Activated T-helper 9 cell treated with anti-CD3 and anti-CD28 coated beads, Interleukin-2, amount 50 U/mL, for 16 hours (primary cell): ENCODE results near the gene GALNT12.

ENCODE experiments used
- DNase-seq: peaks from one replicate; pipeline ENCODE4 v3.0.0-alpha.2; 2020; ENCODE audit warnings: low read depth

GALNT12 gene, protein sequence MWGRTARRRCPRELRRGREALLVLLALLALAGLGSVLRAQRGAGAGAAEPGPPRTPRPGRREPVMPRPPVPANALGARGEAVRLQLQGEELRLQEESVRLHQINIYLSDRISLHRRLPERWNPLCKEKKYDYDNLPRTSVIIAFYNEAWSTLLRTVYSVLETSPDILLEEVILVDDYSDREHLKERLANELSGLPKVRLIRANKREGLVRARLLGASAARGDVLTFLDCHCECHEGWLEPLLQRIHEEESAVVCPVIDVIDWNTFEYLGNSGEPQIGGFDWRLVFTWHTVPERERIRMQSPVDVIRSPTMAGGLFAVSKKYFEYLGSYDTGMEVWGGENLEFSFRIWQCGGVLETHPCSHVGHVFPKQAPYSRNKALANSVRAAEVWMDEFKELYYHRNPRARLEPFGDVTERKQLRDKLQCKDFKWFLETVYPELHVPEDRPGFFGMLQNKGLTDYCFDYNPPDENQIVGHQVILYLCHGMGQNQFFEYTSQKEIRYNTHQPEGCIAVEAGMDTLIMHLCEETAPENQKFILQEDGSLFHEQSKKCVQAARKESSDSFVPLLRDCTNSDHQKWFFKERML

DNA sequence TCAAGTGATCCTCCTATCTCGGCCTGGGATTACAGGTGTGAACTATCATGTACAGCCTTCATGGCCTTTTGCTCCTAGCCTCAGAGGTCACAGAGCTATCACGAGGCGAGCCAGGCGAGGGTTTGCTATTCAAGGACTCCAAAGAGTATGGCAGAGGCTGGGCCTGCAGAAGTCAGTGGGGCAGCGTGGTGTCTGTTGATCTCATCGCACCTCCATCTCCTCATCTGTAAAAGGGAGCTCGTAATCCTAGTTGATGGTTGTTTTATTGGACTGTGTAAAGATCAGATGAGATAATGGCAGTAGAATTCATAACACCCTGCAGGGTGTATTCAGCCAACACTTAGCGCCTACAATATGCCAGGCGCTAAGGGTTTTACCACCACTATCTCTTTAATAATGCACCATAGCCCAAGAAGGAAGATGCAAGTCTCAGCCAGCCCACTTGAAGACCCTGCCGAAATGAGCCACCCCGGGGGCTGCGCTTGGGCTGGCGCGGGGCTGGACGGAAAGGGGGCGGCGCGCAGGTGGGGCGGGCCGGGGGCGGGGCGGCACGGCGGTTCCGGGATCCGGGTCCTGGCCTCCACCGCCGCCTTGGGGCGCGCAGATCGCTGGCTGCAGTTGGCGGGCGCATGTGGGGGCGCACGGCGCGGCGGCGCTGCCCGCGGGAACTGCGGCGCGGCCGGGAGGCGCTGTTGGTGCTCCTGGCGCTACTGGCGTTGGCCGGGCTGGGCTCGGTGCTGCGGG lies at the start of gene GALNT12:
GALNT12 (plus strand) TSS at position 601 of the 744 bp plus-strand sequence; CDS start at position 630, 29 bp downstream.
- peak; percentile 17 for DNase-seq

DNA sequence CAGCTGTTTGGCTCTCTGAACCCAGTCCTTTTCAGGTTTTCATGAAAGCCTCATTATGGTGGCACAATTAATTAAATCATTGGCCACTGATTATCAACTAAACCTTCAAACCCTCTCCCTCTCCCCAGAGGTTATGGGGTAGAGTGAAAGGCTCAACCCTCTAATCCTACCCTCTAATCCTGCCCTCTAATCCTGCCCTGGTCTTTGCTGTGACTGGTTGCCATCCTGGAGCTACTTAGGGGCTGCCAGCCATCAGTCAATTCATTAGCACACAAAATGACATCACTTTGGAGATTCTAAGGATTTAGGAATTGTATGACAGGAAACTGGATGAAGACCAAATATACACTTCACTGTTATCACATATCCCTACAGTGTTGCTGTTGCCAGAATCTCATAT lies 47.2 kb upstream of the GALNT12 start:
- DNase-seq: no peak

DNA sequence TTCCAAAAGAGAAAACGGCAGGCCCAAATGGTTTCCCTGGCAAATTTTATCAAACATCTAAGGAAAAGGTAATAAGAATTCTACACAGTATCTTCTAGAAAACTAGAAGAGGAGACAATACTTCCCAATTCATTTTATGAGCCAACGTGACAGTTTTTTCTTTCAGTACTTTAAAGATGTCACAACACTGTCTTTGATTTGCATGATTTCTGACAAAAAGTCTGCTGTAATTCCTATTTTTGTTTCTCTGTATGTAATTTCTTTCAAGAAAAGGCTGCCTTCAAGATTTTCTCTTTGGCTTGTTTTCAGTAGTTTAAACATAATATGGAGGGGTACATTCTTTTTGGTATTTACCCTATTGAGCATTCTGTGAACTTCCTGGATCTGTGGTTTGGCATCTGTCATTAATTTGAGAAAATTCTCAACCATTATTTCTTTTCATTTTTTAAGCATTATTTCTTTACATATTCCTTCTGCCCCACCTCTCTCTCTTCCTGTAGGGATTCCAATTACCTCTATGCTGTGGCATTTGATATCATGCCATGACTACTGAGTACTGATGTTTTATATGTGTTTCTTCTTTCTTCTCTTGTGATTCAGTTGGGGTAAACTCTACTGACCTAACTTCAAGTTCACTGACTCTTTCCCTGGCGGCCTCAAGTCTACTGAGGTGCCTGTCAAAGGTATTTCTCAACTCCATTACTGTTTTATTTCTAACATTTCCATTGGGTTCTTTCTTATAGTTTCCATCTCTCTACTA lies 43.3 kb upstream of the GALNT12 start:
- DNase-seq: no peak

DNA sequence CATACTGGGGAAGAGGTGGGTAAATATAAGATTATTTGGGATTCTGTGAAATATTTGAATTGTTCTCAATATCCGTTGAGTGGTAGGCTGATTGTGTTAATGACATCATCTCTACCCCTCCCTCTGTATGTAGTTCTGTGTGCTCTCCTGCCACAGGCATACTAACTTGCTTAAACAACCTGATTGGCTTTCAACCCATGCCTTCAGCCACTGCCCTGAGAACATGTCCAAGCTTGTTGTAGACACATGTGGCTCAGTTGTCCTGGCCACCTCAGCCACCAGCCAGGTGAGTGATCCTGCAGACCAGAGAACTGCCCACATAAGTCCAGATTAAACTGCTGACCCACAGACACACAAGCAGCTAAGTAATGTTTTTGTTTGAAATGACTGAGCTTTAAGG lies 42.2 kb upstream of the GALNT12 start:
- no peak for DNase-seq

DNA sequence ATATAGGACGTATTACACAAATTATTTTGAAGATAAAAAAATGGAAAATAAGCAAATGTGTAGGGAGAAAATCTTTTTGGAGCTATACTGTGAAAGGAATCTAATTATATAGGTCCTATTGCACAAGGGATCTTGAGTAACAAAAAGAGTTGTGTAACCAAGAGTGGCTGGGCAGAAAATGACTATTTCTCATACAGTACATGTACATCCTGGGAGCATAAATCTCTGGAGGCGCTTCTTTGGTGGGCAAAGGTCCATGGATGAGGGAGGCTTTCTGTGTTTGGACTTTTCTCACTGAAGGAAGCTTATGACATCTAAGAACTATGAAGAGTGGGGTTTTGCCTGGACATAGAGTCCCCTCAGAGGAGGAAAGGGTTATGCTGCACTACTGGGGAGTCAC lies 40.9 kb upstream of the GALNT12 start:
- DNase-seq: no peak

DNA sequence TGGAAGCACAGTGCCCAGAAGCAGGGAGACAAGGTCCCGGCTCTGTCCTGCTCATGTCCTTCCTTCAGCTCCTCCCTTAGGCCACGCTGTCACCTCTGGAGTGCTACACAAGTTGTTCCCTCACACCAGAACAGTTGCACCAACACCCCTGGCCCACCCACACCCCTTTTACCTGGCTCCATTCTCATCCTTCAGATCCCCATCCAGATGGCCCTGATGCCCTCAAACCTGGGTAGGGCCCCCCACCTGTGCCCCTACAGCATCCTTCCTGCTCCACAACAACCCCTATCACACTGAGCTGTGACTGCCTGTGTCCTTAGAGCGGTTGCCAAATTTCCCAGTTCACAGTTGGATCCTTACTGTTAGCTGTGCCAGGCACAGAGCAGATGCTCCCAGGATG lies 40.3 kb upstream of the GALNT12 start:
- DNase-seq: no peak

DNA sequence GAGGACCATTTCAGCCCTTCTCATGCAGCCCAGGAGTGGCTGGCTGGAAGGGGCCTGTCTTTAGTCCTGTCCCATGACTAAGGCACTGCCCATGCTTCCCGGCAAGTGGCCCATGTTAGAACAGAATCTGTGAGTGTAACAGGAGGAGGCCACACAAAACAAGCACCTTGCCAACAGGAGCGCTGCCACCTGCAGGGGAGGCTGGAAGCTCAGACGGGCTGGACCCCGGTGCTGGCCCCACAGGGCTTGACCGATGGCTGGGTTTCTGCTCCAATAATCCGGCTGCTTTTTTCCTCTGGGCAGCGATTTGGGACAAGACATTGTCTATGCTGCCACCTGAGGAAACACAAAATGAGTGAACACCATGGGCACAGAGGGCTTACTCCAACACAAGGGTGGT lies 39.6 kb upstream of the GALNT12 start:
- no peak for DNase-seq

DNA sequence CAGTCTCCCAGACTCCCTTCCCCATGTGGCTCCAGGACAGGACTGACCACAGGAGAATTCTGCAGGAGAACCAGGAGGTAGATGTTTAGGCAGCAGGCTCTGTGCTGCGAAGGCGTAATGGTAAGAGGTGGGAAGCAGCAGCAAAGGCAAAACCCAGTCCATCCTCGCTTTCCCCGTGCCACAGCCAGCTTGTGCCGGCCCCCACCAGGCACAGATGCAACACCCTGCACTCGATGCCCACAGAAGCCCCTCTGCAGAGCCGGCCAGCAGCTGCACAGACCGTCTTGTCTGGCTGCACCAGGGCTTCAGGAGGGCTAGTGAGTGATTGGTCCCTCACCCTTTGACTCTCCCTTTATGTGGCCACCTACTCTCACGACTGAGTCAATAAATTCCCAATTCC lies 39.1 kb upstream of the GALNT12 start:
- DNase-seq: no peak

DNA sequence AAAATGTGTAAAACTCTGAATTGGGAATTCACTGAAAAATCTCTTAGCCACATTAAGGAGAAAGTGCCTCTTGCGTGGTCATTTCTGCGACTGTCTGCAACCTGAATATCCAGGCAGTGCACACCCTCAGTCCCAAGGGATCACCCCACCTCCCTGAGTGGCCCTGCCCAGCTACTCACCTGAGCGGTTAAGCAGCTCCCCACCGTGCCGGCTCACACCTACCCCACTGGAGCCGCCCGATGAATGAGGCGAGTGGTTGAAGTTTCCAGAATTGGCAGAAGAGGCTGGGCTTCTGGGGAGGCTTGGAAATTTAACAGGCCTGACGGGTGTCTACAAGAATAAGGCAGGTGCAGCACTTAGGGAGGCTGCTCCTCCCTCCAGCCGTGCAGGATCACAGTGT lies 36.8 kb upstream of the GALNT12 start:
- no peak for DNase-seq

DNA sequence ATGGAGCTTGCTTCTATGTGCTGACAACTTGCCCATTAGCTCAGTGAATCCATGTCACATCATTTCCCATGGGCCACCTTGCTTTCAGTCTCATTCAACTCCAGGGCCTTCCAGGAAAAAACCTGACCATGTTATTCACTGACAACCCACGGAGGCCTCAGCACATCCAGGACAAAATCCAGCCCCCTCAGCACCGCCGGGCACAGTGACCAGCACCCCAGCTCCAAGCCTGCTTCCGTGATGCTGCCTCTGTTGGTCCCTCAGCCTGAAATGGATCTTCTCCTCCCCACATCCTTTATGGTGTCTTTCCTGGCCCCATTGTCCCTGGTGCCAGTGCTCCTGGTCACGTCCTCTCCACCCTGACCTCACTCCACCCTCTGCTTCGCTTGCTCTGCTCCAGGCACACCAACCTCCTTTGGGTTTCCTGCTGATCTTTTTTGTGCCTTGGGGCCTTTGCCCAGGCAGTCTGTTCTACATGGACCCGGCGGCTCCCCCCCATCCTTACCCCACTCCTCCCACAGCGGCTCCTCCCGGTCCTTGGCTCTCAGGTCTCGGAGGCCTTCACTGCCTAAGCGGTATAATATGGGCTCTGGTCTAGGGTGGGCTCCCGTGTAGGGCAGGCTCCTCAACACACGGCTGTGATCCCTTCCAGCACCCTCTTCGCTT lies 36.1 kb upstream of the GALNT12 start:
- no peak for DNase-seq

DNA sequence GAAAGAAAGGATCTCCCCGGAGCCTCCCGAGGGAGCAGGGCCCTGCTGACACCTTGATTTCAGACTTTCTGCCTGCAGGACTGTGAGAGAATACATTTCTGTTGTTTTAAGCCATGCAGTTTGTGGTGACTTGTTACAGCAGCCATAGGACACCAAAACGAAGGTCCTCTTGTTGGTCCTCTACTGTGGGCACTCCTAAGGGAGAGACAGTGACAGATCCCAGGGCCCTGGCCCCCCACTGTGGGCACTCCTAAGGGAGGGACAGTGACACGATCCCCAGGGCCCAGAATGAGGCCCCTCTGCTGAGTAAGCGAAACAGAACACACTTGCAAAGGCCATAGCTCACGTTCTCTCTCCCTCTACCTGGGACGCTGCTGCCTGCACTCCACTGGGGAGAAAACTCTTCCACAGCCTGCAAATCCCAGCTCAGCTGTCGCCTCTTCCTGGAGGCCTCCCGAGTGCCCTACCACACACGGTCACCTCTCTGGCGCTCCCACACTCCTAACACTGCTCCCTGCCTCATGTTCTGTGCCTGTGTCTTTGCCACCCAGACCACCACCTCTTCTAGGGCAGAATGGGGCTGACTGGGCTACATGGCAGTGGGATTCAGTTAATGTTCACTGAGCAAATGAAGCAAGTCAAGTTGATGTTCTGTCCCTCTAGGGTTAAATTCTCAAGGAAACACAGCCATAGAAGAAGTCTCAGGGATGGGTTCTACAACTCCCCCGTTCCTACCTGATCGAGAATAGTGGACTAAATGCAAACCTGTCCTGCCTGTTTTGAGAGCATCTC lies 34.9 kb upstream of the GALNT12 start:
- DNase-seq: no peak

DNA sequence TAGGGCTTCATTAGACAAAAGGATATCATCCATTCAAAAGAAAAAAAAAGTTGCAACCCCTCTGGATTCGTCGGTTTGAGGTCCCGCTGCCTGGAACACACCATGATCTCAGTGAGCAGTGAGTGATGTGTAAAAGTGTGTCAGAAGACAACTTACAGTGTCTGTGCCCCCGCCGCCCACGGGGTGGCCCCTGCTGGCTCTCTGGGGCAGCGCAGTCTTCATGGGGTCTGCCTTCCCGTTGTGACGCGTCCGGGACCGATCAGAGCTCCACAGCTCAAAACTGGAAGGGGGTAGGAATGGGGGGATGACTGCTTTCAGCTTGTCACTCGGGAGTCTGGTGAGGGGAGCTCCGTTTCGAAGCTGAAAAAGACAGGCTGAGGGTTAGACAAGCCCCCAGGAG lies 33.7 kb upstream of the GALNT12 start:
- no peak for DNase-seq

DNA sequence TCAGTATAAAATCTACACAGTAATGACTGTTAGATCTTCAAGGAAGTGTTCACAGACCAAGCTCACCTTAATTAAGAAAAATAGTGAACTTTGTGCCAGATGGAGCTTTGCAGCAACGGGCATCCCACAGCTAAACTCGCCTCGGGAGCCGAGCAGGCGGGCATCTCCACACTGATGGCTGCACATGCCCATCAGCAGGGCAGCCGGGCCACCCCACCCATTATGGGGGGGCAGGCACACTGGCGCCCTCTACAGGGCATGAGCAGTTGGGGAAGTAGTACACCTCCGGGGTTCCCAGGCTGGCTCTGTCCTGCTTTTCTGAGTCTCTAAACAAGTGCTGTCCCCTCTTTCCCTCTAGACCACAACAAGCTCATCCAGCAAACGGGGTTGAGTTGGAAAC lies 32.7 kb upstream of the GALNT12 start:
- no peak for DNase-seq

DNA sequence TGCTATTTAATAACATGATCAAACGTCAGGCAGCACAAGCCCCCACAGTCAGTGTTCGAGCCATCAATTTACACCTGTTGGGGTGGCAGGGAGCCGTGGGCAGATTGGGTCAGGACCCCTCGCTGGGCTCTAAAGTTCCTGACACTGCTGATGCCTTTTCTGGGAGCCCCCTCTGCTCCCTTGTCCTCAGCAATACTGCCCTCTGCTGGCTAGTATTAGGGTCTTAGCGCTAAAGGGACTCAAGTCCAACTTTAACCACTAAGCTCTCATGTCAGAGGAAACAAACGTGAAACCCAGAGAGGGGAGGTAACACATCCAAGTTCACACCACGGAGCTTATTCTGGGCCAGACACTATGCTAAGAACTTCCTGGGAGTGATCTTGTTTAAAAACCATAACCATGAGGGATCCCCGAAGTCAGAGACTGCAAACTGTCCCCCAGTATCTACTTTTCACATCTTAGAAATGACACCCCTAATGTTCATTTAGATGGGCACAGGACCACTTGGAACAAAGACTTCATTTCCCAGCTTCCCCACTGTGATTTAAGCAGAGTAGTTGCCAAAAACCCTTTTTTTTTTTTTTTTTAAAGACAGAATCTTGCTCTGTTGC lies 31.5 kb upstream of the GALNT12 start:
- no peak for DNase-seq

DNA sequence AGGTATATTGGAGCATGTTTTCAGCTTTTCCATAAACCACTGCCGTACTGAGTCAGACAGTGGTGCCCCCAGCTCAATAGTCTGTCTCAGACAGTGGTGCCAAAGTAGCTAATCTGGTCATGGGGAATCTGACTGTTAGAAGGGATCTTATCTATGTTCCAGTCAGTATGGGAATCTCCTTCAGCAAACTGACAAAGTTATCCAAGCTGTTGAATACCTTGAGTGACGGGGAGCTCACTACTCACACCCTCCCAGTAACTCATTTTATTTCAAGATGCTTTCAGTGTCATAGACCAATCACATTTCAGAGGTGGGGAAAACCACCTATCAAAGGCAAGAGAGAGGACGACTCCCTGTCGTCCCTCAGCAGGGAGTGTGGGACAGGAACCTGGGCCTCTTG lies 29.9 kb upstream of the GALNT12 start:
- DNase-seq: no peak

DNA sequence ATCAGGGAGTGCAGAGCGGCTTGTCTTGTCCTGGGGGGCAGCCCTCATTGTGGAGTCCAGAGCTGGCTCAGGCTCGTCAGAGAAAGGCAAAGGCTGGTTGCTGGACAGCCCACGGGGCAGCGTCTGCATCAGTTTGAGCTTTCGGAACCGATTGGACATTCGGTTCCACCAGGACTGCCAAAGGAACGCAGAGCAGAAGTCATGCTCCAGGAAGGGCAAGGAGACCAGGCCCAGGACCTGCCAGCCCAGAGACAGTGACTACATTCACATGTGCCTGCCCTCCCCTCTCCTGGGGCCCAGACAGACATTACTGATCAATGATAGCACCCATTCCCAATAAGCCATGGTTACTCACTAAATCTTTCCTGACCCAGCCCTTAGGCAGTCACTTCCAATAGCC lies 29.2 kb upstream of the GALNT12 start:
- DNase-seq: no peak

DNA sequence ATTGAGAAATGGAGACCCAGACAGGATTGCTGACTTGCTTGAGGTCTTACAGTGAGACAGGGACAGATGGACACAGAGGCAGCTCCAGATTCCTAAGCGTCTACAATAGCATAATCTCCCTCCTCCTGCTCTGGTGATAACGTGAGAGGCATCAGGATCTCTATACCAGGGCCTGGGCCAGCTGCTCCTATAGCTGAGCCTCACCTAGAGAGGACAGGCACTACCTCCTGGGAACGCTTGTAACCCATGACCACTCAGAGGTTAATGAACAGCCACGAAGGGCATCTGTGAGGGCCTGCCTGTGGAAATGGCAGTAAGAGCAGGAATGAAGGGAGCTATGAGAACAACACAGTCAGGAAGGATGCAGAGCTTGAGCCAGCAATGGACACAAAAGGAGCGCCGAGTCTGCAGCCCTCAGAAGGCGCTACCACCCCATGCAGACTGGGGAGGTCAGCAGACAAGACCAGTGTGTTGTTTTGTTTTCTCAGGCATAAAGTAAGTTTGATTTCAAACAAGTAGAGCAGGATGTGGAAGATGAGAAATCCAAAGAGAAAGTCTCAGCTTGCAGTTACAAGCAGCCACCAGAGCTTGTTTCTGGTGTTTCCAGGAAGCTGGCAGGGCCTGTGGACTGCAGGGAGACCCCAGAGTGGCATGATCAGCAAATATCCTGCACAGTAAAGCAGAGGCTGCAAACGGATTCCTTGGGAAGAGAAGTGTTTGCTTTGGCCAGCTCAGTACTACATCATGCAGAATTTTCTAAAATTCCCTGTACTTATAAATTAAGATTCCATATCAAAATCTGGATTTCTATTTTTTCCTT lies 28.5 kb upstream of the GALNT12 start:
- DNase-seq: no peak

DNA sequence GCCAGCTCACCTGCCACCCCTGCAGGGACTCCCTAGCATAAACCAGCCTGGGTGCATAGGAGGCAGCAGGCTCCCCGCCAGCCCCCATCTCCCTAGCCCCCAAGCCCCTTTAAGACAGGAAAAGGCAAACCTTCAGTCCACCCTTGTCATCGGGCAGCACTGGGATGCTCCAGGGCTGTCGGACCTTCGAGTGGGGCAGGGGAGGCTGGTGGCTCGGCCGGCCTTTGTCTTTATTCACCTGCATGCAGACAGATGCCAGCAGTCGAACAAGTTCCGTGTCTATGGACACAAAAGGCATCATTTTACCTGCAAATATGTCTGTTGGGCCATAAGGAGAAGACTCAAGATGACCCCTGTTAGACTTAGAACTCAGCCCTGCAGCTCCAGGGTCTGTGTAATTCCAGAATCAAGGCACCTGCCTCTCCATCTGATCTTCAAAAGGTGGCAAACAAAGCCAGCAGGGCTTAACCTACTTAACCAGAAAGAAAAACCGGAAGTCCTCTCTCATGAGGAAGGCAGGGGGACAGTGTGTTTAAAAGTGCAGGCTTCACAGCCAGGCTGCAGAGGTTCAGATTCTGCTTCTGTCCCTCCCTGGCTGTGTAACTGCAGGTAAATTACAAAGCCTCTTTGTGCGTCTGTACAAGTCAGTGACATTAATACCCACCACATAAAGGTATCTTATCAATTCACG lies 27.3 kb upstream of the GALNT12 start:
- no peak for DNase-seq
